ENCODE results near the gene A2M.

The A2M gene

DNA sequence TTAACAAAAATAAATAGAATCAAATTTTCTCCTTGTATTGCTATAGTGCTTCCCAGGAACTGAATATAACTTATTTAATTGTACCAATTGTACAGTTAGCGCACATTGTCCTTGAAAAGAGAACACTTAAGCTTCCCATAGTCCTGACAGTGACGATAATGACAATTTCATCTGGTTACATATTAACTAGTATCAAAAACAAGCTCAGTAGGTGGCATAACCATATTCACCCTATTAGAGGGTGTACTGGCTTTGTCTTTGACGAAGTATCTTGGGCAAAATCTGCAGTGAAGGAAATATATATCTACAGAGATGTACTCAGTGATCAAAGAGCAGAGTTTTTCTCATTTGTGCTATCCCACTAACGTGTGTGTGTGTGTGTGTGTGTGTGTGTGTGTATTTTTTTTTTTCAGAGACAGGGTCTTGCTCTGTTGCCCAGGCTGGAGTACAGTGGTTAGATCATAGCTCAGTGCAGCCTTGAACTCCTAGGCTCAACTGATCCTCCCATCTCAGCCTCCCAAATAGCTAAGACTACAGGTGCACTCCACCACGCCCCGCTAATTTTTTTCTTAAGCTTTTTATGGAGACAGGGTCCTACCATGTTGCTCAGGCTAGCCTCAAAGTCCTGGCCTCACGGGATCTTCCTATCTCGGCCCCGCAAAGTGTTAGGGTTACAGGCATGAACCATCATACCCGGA lies 4.9 kb upstream of the A2M start:
- DNase-seq, result no peak

- DNase-seq, result no peak
These were observed 2.4 kb upstream of the A2M start for GRCh38 chr12:9118158-9118557.

- DNase-seq, result no peak
These were observed 773 bp downstream of the A2M start for GRCh38 chr12:9114946-9115345.

DNA sequence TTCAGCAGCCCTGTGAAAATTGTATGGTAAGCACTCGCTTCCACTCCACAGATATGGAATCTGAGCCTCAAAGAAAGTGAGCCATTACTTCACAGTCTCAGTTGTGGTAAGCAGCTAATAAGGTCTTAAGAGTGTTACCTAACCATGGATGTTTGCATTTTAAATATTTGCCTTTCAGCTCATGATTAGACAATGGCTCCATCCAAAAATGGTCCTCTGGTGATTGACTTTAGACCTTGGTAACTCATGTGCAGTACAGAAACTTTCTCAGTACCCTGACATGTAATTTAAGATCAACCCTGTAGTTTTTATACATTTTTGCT lies 1.8 kb downstream of the A2M start:
- no peak for DNase-seq

DNA sequence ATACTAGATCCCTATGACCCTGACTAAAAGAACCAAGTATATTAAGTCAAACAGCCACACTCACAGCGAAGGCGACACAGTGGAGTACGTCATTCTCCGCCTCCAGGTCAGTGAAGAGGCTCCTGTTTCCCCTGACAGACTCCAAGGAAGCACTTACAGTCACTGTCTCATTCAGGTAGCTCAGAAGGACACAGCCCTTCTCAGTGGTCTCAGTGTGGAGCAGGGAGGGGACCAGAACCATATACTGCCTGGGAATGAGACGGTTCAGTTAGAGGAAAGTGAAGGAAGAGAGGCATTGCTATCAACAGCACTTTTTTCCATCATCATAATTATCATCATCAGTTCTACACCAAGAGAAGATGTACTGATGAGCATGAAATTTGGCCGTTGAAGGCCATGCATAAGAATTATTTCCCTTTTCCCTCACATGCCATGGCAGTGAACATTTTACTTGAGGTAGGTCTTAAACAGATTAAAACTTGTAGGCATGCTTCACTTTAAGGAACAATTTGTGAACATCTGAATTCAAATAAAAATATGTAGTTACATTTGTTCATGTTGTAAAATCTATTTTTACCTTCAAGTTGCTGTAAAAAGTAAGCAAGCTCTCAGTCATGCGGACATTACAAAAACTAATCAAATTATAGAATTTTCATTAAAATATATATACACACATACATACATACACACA lies 2.3 kb downstream of the A2M start:
- DNase-seq, result no peak

- no peak for DNase-seq
These were observed 3.5 kb downstream of the A2M start for GRCh38 chr12:9112076-9112853.

DNA sequence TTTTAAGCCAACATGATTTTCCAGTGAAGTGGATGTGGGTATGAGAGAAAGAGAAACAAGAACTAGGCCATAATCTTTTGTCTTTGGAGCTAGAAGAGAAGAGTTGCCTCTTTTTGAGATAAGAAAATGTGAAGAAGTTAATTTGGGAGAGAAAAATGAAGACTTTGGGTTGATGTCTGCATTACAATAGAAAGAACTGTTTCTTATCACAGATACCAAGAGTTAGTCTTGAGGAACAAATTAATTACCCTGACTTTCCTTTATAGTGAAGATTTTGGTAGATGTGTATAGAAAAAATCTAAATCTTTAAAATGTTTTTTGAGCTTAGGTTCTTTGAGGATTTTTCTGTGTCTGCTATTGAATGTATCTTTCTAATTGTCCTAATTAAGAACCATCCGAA lies 4.2 kb downstream of the A2M start:
- DNase-seq, result no peak

DNA sequence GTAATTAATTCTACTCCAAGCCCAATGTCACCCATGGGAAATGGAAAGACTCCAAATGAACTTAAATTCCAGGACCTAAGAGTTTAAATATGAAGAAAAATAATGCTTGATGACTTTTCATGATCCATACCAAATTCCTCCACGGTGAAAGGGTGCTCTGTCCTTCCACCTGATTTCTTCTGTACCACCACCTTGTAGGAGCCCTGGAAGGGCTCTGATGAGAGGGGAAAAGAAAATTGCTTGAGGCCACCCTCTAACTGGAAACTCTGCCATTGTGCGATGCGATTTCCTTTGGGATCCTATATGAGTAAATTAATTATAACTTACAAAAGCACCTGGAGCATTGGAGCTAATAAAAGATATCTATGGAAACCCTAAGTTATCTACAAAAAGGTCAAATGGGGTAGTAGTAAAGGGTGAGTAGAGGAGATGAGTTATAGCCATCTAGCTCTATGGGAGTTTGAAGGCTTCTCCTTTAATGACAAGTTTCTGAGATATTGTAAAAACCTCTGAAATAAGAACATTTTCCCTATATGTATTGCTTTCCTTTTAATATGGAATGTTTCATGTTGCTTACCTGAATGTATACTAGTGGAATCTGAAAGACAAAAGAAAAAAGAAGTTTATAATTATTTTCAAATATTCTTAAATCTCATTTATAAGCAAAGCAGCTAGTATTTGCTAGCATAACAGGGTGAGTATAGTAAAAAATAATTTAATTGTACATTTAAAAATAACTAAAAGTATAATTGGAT lies 5.8 kb downstream of the A2M start:
- no peak for DNase-seq

DNA sequence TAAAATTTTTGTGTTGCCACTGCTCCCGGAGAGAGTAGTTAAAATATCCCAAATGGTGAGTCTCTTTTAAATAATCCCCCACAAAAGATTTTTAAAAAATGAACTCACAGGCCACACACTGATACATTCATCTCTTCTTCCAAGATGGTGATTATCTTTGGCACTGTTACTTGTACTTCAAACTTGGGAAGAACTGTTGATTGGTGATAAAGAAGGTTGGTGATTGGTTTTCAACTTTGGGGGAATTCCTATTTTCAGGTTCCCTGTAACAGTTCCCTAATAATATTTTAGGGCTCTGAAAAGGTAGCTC lies 6.6 kb downstream of the A2M start:
- no peak for DNase-seq

GRCh38 chr12:9108504-9109212 lies 7.1 kb downstream of the A2M start:
- DNase-seq, result no peak

GRCh38 chr12:9107542-9107873 lies 8.2 kb downstream of the A2M start:
- DNase-seq, result no peak

- DNase-seq, result no peak
These were observed 8.8 kb downstream of the A2M start for GRCh38 chr12:9106610-9107541.

DNA sequence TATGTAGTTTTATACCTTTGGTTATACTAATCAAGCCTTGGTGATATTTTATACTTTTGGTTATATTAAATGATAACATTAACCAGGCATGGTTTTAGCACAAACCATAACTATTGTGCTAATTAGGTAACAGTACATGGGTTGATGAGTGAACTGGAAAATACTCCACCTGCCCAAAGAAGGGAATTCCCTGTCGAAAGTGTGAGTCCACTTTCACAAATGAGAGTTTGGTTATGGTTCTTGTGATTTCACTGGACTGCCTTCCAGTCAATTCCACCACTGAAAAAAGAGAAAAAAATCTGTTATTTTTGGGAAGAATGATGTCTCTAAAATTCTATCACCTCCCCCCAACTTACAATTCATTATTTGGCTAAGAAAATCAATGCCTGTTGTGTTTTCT lies 9.7 kb downstream of the A2M start:
- DNase-seq, result no peak

DNA sequence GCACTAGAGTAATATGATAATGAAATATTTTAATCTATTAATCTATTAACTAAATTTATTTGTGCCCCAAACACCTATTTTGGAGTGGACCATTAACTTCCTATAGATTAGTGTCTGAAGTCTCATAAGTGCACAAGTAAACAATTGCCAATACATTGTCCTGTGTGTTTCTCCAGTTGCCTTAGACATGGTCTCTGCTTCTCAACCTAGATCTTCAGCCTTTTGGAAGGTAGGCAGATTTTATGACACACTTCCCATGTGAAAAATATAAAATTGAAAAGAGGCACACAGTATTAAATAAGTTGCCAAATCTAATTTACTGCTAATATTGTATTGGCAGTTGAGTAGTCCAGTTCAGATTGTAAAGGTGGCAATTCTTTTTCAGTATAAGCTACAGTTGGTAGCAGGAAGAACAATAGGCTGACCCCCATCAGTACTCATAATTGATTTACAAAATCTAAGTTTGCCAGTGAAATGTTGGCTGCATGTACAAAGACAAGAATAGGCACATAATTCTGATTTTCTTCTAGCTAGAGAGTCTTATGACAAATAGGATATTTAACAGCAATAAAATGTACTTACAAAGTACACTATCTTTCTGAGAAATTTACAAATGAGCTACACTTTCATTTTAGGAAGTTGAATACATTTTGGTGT lies 10.8 kb downstream of the A2M start:
- DNase-seq, result no peak

DNA sequence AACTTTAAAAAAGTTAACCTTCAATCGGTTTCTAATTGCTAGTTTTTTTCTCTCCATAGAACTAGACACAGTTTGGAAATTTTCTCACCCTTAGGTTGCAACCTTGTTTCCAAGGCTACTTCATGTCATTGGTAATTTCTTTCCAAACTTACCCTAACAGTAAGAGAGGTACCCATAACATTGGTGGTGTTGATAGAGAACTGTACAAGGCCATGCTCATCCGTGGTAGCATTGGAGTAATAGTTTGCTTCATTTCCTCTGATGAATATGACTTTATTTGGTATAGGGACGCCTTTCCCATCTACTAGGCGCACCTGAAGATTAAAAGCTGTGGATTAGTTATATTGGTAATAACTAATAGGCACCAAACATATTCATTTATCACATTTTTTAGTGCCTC lies 11.6 kb downstream of the A2M start:
- no peak for DNase-seq

GRCh38 chr12:9103050-9103849 lies 12.5 kb downstream of the A2M start:
- no peak for DNase-seq

- no peak for DNase-seq
These were observed 14.6 kb downstream of the A2M start for GRCh38 chr12:9101018-9101687.

- no peak for DNase-seq
These were observed 16.0 kb downstream of the A2M start for GRCh38 chr12:9099552-9100190.

GRCh38 chr12:9098463-9099026 lies 17.2 kb downstream of the A2M start:
- DNase-seq, result no peak
